AG10803 (cell line): ENCODE results near the gene DNAJC22.
A peak's percentile ranks its signal among the peaks of the same experiment; 100 is the strongest.
"Not testable (repeated sequence)": the region's sequence is repeated elsewhere in the genome, so short reads cannot be mapped to it uniquely, and the experiment has no call there.

Experiments
- DNase-seq: peaks from one replicate; pipeline ENCODE4 v3.0.0; 2010; ENCODE audit warnings: low read depth
- H3K4me3 ChIP-seq: 2 replicates; pipeline ENCODE4 v1.5.1; 2011; ENCODE audit warnings: mild to moderate bottlenecking, low read length, control low read depth
- CTCF ChIP-seq: conservative IDR thresholded peaks from 2 replicates; pipeline ENCODE4 v1.5.1; 2011; ENCODE audit warnings: mild to moderate bottlenecking, low read length, control low read depth, inconsistent platforms

The DNAJC22 gene

GRCh38 chr12:49314811-49315210 lies 31.9 kb upstream of the DNAJC22 start:
- no peak for DNase-seq
- H3K4me3 ChIP-seq: no peak overlapping the region
- TF ChIP-seq CTCF: no peak

GRCh38 chr12:49317118-49317517 lies 29.6 kb upstream of the DNAJC22 start:
- DNase-seq, H3K4me3 ChIP-seq: not testable (repeated sequence)

- DNase-seq, H3K4me3 ChIP-seq: not testable (repeated sequence)
Measured at GRCh38 chr12:49320411-49321103, 26.1 kb upstream of the DNAJC22 start.

- no peak for TF ChIP-seq CTCF
- DNase-seq: no peak
- H3K4me3 ChIP-seq: peak overlapping the region; percentile 81
Measured at GRCh38 chr12:49322367-49322707, 24.4 kb upstream of the DNAJC22 start.

GRCh38 chr12:49322708-49323523 lies 23.8 kb upstream of the DNAJC22 start, which contains the start of gene TROAP:
Gene TROAP (plus strand): TSS chr12:49323255. CDS start chr12:49323609, 354 bp downstream.
- peak within 1 kb of the TSS; percentile 82 for H3K4me3 ChIP-seq
- TF ChIP-seq CTCF: no peak
- DNase-seq: peak; percentile 97

- TF ChIP-seq CTCF: no peak
- DNase-seq: no peak
- H3K4me3 ChIP-seq: peak overlapping the region; percentile 82
Measured at GRCh38 chr12:49323524-49324097, 23.1 kb upstream of the DNAJC22 start.

GRCh38 chr12:49325606-49326005 lies 21.1 kb upstream of the DNAJC22 start:
- no peak for TF ChIP-seq CTCF
- no peak overlapping the region for H3K4me3 ChIP-seq
- DNase-seq: no peak

- no peak for DNase-seq
- TF ChIP-seq CTCF: no peak
- no peak overlapping the region for H3K4me3 ChIP-seq
Measured at GRCh38 chr12:49327368-49327767, 19.3 kb upstream of the DNAJC22 start.
